AG08395 (cell line): ENCODE measurements around the gene ROS1.

ENCODE experiments used
- DNase-seq: peaks from one replicate; pipeline ENCODE4 v3.0.0; 2012; ENCODE audit warnings: mixed read lengths, low spot score

Gene ROS1

GRCh38 chr6:117440706-117441525 lies 15.2 kb upstream of the ROS1 start:
- DNase-seq, result peak; percentile 76

- DNase-seq, result no peak
These were observed 6.5 kb upstream of the ROS1 start for GRCh38 chr6:117432273-117432672.

- DNase-seq, result no peak
These were observed 2.0 kb downstream of the ROS1 start for GRCh38 chr6:117423754-117424153.

- DNase-seq, result no peak
These were observed 7.4 kb downstream of the ROS1 start for GRCh38 chr6:117418320-117418719.

- DNase-seq, result no peak
These were observed 7.9 kb downstream of the ROS1 start for GRCh38 chr6:117417851-117418250.

GRCh38 chr6:117414770-117415169 lies 11.0 kb downstream of the ROS1 start:
- peak; percentile 24 for DNase-seq

GRCh38 chr6:117411474-117411873 lies 14.3 kb downstream of the ROS1 start:
- DNase-seq, result no peak

GRCh38 chr6:117409863-117410262 lies 15.9 kb downstream of the ROS1 start:
- no peak for DNase-seq

GRCh38 chr6:117409420-117409819 lies 16.3 kb downstream of the ROS1 start:
- no peak for DNase-seq

GRCh38 chr6:117404548-117404947 lies 21.2 kb downstream of the ROS1 start:
- DNase-seq, result peak; percentile 22

- no peak for DNase-seq
These were observed 23.9 kb downstream of the ROS1 start for GRCh38 chr6:117401799-117402198.

- DNase-seq, result peak; percentile 31
These were observed 25.8 kb downstream of the ROS1 start for GRCh38 chr6:117399924-117400323.

GRCh38 chr6:117399126-117399525 lies 26.6 kb downstream of the ROS1 start:
- no peak for DNase-seq

- no peak for DNase-seq
These were observed 28.1 kb downstream of the ROS1 start for GRCh38 chr6:117397536-117398227.

- DNase-seq, result no peak
These were observed 29.5 kb downstream of the ROS1 start for GRCh38 chr6:117396228-117396627.

- DNase-seq, result no peak
These were observed 30.6 kb downstream of the ROS1 start for GRCh38 chr6:117395164-117395563.

- no peak for DNase-seq
These were observed 32.7 kb downstream of the ROS1 start for GRCh38 chr6:117393045-117393444.

GRCh38 chr6:117391874-117392583 lies 33.7 kb downstream of the ROS1 start:
- no peak for DNase-seq

GRCh38 chr6:117389227-117390057 lies 36.3 kb downstream of the ROS1 start:
- DNase-seq, result no peak

- no peak for DNase-seq
These were observed 38.2 kb downstream of the ROS1 start for GRCh38 chr6:117387454-117387974.

GRCh38 chr6:117384659-117385058 lies 41.1 kb downstream of the ROS1 start:
- no peak for DNase-seq

- DNase-seq, result no peak
These were observed 44.0 kb downstream of the ROS1 start for GRCh38 chr6:117381749-117382148.
